Neutrophil (primary cell): Measurements from ENCODE around the gene SPOCK2.

ENCODE experiments used
- H3K27ac ChIP-seq: fragments of 200-600 bp; sonication (generic); 2 replicates; pipeline ENCODE4 v1.5.1; 2016; ENCODE audit warnings: mild to moderate bottlenecking, moderate library complexity
- H3K27me3 ChIP-seq: fragments of 200-600 bp; sonication (generic); 2 replicates; pipeline ENCODE4 v1.6.0; 2016; ENCODE audit warnings: mild to moderate bottlenecking
- H3K36me3 ChIP-seq: fragments of 200-600 bp; sonication (generic); 2 replicates; pipeline ENCODE4 v1.5.1; 2017
- H3K4me1 ChIP-seq, 2 experiments: fragments of 200-600 bp in 1 of 2; sonication (generic) in 1 of 2; 1 replicate in 1 of 2; 2 replicates in 1 of 2; pipeline versions ENCODE4 v1.5.1 to v1.6.1; 2013 to 2016; ENCODE audit warnings: low read depth in 1 of 2, low read length in 1 of 2, mild to moderate bottlenecking in 1 of 2, moderate library complexity in 1 of 2; ENCODE audit not compliant: control insufficient read depth in 1 of 2, insufficient read depth in 1 of 2
- H3K4me3 ChIP-seq, 2 experiments: fragments of 200-600 bp in 1 of 2; sonication (generic) in 1 of 2; 1 replicate in 1 of 2; 2 replicates in 1 of 2; pipeline ENCODE4 v1.5.1; 2013 to 2016; ENCODE audit warnings: low read depth in 1 of 2, low read length in 1 of 2, mild to moderate bottlenecking in 1 of 2, moderate library complexity in 1 of 2
- H3K9me3 ChIP-seq: fragments of 200-600 bp; sonication (generic); 2 replicates; pipeline ENCODE4 v1.5.1; 2016
- CTCF ChIP-seq: fragments of 200-600 bp; sonication (generic); IDR thresholded peaks from 2 replicates; pipeline ENCODE4 v1.5.1; 2016; ENCODE audit warnings: antibody characterized with exemption

SPOCK2 gene

GRCh38 chr10:72076756-72077155, 11.6 kb downstream of the SPOCK2 start:
- no peaks in the 10 kb centered on the region for H3K4me1 ChIP-seq
- H3K27me3 ChIP-seq = peaks cover 3% of the 10 kb centered on the region
- no peak overlapping the region for H3K27ac ChIP-seq
- no peaks in the 10 kb centered on the region for H3K36me3 ChIP-seq
- H3K9me3 ChIP-seq = no peaks in the 10 kb centered on the region
- H3K4me3 ChIP-seq = no peak overlapping the region
- no peak for TF ChIP-seq CTCF

- Histone ChIP-seq H3K36me3 (no peaks in the 10 kb centered on the region), H3K9me3 (no peaks in the 10 kb centered on the region), H3K4me1 (no peaks in the 10 kb centered on the region), H3K27me3 (peaks cover 3% of the 10 kb centered on the region), H3K27ac (no peak overlapping the region), H3K4me3 (no peak overlapping the region)
- no peak for TF ChIP-seq CTCF
These were observed 12.8 kb downstream of the SPOCK2 start for GRCh38 chr10:72075376-72076115.

GRCh38 chr10:72074574-72075375, 13.6 kb downstream of the SPOCK2 start:
- Histone ChIP-seq H3K27me3 (peaks cover 3% of the 10 kb centered on the region), H3K4me3 (no peak overlapping the region), H3K27ac (no peak overlapping the region), H3K9me3 (no peaks in the 10 kb centered on the region), H3K36me3 (no peaks in the 10 kb centered on the region), H3K4me1 (no peaks in the 10 kb centered on the region)
- no peak for TF ChIP-seq CTCF

- Histone ChIP-seq H3K27ac (no peak overlapping the region), H3K9me3 (no peaks in the 10 kb centered on the region), H3K27me3 (peaks cover 3% of the 10 kb centered on the region), H3K4me1 (no peaks in the 10 kb centered on the region), H3K4me3 (no peak overlapping the region), H3K36me3 (no peaks in the 10 kb centered on the region)
- no peak for TF ChIP-seq CTCF
These were observed 14.4 kb downstream of the SPOCK2 start for GRCh38 chr10:72073708-72074573.

GRCh38 chr10:72072639-72073038, 15.7 kb downstream of the SPOCK2 start:
- Histone ChIP-seq H3K9me3 (no peaks in the 10 kb centered on the region), H3K4me1 (no peaks in the 10 kb centered on the region), H3K36me3 (no peaks in the 10 kb centered on the region), H3K4me3 (no peak overlapping the region), H3K27ac (no peak overlapping the region), H3K27me3 (peaks cover 3% of the 10 kb centered on the region)
- no peak for TF ChIP-seq CTCF
